ENCODE results near the gene SSH2.
"Not testable (repeated sequence)": the region's sequence is repeated elsewhere in the genome, so short reads cannot be mapped to it uniquely, and the experiment has no call there.

Gene SSH2

DNA sequence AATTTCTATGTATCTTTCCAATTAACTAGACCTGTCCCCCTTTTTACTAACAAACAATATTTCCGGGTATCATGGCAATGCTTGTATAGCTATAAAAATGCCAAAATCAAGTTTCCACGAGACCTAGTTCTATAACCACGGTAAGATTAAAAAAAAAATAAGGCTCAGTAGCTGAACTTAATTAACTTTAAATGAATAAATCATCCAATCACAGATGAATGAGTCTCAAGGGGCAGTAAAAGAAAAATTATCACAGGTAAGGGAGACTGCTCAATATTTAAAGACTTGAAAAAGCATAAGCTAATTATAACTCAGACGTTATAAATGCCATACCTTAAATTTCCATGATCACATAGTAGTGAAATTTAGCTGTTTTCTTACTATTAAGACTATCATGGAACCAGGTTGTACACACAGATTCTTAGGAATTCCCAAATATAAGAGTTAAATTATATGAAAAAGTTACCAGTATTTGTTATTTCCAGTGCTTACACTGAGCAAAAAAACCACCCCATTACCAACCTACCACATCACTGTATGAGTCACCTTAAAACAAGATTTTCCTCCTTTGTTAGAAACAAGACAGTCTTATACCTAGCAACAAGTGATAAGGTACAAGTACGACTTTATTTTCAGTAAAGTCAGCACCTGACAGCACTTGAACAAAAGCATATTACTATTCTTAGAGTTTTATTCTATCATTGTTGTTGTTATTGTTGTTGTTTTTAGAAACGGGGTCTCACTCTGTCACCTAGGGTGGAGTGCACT is 20.6 kb downstream of the SSH2 start:
- no peak overlapping the region for H3K4me3 Mint-ChIP-seq
- H3K9me3 Mint-ChIP-seq: peaks cover 10% of the 10 kb centered on the region
- peaks cover 36% of the 10 kb centered on the region for H3K4me1 Mint-ChIP-seq (ENCODE audit: low read depth)
- H3K27me3 Mint-ChIP-seq: no peaks in the 10 kb centered on the region
- no peak overlapping the region for H3K27ac Mint-ChIP-seq
- peaks cover 22% of the 10 kb centered on the region for H3K36me3 Mint-ChIP-seq (ENCODE audit: low read depth)

DNA sequence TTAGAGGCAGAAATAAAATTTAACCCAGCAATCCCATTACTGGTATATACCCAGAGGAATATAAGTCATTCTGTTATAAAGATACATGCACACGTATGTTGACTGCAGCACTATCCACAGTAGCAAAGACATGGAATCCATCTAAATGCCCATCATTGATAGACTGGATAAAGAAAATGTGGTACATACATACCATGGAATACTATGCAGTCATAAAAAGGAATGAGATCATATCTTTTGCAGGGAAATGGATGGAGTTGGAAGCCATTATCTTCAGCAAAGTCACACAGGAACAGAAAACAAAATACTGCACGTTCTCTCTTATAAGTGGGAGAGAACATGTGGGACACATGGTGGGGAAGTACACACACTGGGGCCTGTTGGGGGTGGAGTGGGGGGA is 23.1 kb downstream of the SSH2 start:
- H3K4me1 Mint-ChIP-seq (ENCODE audit: low read depth): peaks cover 52% of the 10 kb centered on the region
- no peak overlapping the region for H3K4me3 Mint-ChIP-seq
- H3K27ac Mint-ChIP-seq: no peak overlapping the region
- peaks cover 22% of the 10 kb centered on the region for H3K36me3 Mint-ChIP-seq (ENCODE audit: low read depth)
- H3K27me3 Mint-ChIP-seq: no peaks in the 10 kb centered on the region
- peaks cover 10% of the 10 kb centered on the region for H3K9me3 Mint-ChIP-seq

DNA sequence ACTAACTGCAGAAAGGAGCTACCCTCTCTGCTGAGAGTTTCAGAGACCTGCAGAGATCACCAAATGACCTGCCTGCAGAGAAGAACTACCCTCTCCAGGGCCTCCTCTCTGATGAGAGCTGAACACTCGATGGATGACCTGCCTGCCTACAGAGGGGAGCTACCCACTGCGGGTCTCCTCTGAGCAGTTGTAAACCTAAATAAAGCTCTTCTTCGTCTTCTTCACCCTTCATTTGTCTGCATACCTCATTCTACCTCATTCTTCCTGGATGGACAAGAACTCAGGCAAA is 24.2 kb downstream of the SSH2 start:
- H3K4me3 Mint-ChIP-seq: no peak overlapping the region
- H3K9me3 Mint-ChIP-seq: peaks cover 10% of the 10 kb centered on the region
- H3K4me1 Mint-ChIP-seq (ENCODE audit: low read depth): peaks cover 56% of the 10 kb centered on the region
- H3K27me3 Mint-ChIP-seq: no peaks in the 10 kb centered on the region
- H3K36me3 Mint-ChIP-seq (ENCODE audit: low read depth): peaks cover 16% of the 10 kb centered on the region
- no peak overlapping the region for H3K27ac Mint-ChIP-seq

DNA sequence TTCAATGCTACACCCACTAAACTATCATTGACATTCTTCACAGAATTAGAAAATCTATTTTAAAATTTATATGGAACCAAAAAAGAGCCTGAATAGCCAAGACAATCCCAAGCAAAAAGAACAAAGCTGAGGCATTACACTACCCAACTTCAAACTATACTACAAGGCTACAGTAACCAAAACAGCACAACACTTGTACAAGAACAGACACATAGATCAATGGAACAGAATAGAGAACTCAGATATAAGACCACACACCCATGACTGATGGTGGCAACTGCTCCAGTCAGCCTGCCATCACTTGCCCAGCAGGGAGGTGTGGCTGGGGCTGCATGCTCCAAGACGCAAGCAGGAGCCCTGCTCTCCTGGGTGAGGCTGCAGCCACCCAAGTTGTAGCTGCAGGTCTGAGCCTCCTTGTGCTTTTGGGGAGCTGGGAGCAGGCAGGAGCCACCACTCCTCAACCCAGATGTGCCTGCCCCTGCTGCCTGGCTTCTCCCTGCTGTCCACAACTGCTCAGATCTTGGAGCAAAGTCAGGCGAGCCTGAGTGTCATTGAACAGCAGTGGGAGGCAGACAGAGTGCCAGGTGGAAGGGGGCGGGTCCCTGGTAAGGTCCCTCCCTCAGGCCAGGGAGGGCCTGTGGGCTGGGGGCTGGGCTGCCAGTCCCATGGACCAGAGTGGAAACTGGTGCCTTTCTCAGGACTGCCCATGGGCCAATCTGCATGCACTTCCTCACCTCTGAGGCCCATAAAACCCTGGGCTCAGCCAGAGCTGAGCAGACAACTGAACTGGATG is 24.7 kb downstream of the SSH2 start:
- Mint-ChIP-seq H3K4me3 (no peak overlapping the region), H3K27me3 (no peaks in the 10 kb centered on the region), H3K27ac (no peak overlapping the region), H3K4me1 (ENCODE audit: low read depth) (peaks cover 55% of the 10 kb centered on the region), H3K36me3 (ENCODE audit: low read depth) (peaks cover 15% of the 10 kb centered on the region), H3K9me3 (peaks cover 10% of the 10 kb centered on the region)

DNA sequence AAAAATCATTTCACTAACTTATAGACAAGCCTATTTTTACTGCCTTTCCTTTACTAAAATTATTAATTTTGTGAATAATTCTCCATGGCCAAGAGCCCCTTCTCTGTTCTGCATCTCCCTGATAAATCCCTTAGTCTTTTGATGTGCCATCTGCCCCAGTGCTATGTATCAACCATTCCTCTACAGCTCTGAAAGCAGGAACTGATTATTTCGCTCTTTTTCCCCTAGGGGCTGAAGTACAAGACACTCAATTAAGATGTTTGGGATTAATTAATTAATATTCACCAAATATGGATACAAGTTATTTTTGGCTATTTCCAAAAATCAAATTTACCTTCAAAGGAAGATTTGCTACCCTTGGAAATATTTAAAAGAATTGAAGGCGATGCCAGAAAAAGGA is 26.6 kb downstream of the SSH2 start:
- peaks cover 10% of the 10 kb centered on the region for H3K9me3 Mint-ChIP-seq
- H3K4me3 Mint-ChIP-seq: no peak overlapping the region
- H3K27ac Mint-ChIP-seq: no peak overlapping the region
- H3K27me3 Mint-ChIP-seq: no peaks in the 10 kb centered on the region
- peaks cover 15% of the 10 kb centered on the region for H3K36me3 Mint-ChIP-seq (ENCODE audit: low read depth)
- H3K4me1 Mint-ChIP-seq (ENCODE audit: low read depth): peaks cover 43% of the 10 kb centered on the region

DNA sequence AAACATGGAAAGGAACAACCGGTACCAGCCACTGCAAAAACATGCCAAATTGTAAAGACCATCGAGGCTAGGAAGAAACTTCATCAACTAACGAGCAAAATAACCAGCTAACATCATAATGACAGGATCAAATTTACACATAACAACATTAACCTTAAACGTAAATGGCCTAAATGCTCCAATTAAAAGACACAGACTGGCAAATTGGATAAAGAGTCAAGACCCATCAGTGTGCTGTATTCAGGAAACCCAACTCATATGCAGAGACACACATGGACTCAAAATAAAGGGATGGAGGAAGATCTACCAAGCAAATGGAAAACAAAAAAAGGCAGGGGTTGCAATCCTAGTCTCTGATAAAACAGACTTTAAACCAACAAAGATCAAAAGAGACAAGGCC is 32.9 kb downstream of the SSH2 start:
- not testable (repeated sequence) for H3K36me3 Mint-ChIP-seq (ENCODE audit: low read depth); H3K27me3 Mint-ChIP-seq; H3K27ac Mint-ChIP-seq; H3K4me3 Mint-ChIP-seq
- H3K4me1 Mint-ChIP-seq (ENCODE audit: low read depth): peaks cover 15% of the 10 kb centered on the region
- peaks cover 11% of the 10 kb centered on the region for H3K9me3 Mint-ChIP-seq

DNA sequence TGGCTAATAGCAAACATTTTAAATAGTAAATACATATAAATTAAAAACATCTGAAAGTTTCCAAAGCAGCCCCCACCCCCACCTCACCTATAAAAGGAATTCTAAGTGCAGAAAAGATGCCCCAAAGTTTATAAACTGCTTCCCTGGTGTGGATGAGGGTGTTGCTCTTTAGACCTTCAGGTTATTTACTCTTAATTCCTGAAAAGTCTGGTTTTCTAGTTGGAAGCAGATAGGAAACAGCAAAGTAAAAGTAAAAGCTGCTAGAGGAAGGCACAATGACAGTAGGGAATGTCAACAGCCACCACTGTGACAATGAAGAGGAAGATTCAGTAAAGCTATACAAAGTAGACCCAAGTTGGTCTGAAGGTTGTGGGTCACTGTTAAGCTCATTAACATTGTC is 37.8 kb downstream of the SSH2 start:
- no peak overlapping the region for H3K4me3 Mint-ChIP-seq
- H3K4me1 Mint-ChIP-seq (ENCODE audit: low read depth): peaks cover 20% of the 10 kb centered on the region
- H3K9me3 Mint-ChIP-seq: peaks cover 11% of the 10 kb centered on the region
- no peak overlapping the region for H3K27ac Mint-ChIP-seq
- H3K36me3 Mint-ChIP-seq (ENCODE audit: low read depth): peaks cover 20% of the 10 kb centered on the region
- H3K27me3 Mint-ChIP-seq: no peaks in the 10 kb centered on the region

DNA sequence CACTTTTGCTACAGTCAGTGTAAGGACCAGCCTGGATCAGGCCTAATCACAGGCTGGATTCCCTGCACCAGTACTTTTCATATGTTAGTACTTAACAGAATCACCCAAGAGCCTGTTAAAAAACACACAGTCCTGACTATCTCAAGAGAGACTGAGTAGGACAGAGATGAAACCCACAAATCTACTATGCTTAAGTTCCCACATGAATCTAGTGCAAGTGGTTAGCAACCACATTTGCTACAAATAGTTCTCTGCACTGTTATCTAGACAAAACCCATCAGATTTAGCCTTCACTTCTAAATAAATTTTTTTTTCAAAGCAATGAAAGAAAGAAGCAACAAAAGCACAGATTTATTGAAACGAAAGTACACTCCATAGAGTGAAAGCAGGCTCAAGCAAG is 38.9 kb downstream of the SSH2 start:
- Mint-ChIP-seq H3K27ac (no peak overlapping the region), H3K4me1 (ENCODE audit: low read depth) (peaks cover 20% of the 10 kb centered on the region), H3K4me3 (no peak overlapping the region), H3K9me3 (peaks cover 11% of the 10 kb centered on the region), H3K27me3 (no peaks in the 10 kb centered on the region), H3K36me3 (ENCODE audit: low read depth) (peaks cover 21% of the 10 kb centered on the region)

DNA sequence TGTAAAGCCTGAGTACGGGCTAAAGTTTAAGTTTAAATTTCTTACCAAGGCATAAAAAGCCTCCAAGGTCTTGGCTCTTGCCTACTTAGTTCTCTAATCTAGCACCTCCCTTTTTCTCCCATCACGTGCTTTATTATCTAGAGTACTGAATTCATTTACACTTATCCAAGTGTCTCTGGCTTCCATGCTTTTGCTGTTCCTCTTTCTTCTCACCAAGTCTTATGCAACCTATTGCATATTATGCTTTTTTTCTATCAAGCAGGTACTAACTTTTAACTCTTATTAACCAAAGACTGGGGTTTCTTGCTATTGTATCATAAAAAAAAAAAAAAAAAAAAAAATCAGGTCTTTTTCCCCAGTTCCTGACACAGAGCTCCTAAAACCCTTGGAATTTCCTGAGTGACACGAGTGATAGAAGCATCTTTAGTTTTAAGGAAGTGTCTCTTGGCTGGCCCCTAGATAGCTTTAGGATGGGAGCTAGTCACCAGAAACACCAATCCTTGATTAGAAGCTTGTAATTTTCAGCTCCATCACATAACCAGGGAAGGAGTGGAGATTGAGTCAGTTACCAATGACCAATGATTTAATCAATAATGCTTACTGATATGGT is 44.9 kb downstream of the SSH2 start:
- H3K27me3 Mint-ChIP-seq: no peaks in the 10 kb centered on the region
- H3K4me3 Mint-ChIP-seq: no peak overlapping the region
- H3K4me1 Mint-ChIP-seq (ENCODE audit: low read depth): peaks cover 18% of the 10 kb centered on the region
- H3K36me3 Mint-ChIP-seq (ENCODE audit: low read depth): peaks cover 4% of the 10 kb centered on the region
- H3K27ac Mint-ChIP-seq: no peak overlapping the region
- no peaks in the 10 kb centered on the region for H3K9me3 Mint-ChIP-seq

DNA sequence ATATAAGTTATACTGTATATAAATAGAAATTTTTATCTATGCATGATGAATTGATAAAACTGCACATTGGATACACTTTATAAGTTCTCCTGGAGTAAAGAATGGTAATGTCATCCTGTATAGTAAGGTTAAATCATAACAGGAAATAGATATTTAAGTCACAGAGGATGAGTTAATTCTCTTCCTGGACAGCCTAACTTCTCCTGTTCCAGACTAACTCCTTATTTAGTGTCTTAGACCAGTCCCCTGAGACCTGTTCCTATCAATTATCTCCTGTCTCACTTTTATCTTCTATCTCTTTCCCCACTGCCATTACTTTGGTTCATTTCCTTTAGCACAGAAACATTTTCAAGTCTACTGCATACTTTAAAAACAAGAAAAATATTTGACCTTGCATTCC is 46.5 kb downstream of the SSH2 start:
- peaks cover 3% of the 10 kb centered on the region for H3K36me3 Mint-ChIP-seq (ENCODE audit: low read depth)
- H3K27ac Mint-ChIP-seq: no peak overlapping the region
- H3K27me3 Mint-ChIP-seq: no peaks in the 10 kb centered on the region
- no peaks in the 10 kb centered on the region for H3K9me3 Mint-ChIP-seq
- H3K4me1 Mint-ChIP-seq (ENCODE audit: low read depth): peaks cover 17% of the 10 kb centered on the region
- H3K4me3 Mint-ChIP-seq: no peak overlapping the region

DNA sequence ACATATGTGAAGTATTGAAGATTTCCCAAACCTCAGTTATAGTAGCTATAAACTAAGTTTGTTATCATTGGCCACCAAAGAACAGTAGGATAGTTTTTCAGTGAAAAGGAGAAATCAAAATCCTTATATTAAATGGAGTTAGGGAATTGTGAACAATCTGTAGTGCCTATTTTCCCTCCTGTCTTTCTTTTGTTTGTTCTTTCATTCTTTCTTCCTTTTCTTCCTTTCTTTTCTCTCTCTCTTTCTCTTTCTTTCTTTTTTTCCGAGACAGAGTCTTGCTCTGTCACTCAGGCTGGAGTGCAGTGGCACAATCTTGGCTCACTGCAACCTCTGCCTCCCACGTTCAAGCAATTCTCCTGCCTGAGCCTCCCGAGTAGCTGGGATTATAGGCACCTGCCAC is 48.8 kb downstream of the SSH2 start:
- Mint-ChIP-seq H3K4me1 (ENCODE audit: low read depth) (peaks cover 17% of the 10 kb centered on the region), H3K4me3 (no peak overlapping the region)

DNA sequence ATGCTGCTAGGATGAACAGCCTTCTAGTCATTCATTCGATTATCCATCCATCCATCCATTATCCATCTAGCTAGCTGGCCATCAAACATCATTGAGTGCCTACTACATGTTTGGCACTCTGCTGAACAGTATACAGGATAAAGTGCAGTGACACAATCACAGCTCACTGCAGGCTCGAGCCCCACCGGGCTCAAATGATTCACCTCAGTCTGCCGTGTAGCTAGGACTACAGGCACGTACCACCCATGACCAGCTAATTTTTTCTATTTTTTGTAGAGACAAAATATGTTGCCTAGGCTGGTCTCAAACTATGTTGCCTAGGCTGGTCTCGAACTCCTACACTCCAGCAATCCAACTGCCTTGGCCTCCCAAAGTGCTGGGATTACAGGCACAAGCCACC is 50.0 kb downstream of the SSH2 start:
- peaks cover 18% of the 10 kb centered on the region for H3K4me1 Mint-ChIP-seq (ENCODE audit: low read depth)
- H3K27ac Mint-ChIP-seq: no peak overlapping the region

More for the DNA sequence above, 48.8 kb downstream of the SSH2 start:
- Mint-ChIP-seq H3K27ac (no peak overlapping the region), H3K27me3 (no peaks in the 10 kb centered on the region), H3K36me3 (ENCODE audit: low read depth) (peaks cover 7% of the 10 kb centered on the region), H3K9me3 (peaks cover 3% of the 10 kb centered on the region)

DNA sequence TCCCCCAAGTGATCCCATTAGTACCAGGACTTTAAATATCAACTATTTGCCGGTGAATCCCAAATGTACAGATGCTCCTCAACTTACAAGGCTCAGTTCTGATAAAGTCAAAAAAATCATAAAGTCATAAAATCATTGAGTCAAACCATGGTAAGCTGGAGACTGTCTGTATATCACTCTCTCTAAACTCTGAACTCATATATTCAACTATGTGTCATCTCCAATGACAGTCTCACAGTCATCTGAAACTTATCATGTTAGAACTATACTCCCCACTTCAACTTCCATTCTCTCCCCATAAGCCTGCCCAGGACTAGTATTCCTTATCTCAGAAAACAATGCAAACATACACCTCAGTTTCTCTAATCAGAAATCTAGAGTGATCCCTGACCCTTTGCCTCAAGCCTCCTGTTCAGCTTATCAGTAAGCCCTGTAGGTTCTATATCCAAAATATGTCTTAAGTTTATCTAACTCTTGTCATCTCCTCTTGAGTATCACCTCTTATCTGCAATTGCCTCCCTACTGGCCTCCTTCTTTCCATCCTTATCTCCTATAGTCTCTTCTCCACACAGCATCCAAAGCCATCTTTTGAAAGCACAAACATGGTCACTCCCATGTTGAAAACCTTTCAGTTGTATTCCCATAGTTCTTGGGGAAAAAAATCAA is 55.0 kb downstream of the SSH2 start:
- H3K36me3 Mint-ChIP-seq (ENCODE audit: low read depth): peaks cover 4% of the 10 kb centered on the region
- H3K27me3 Mint-ChIP-seq: no peaks in the 10 kb centered on the region
- no peak overlapping the region for H3K4me3 Mint-ChIP-seq
- peaks cover 3% of the 10 kb centered on the region for H3K9me3 Mint-ChIP-seq
- peaks cover 13% of the 10 kb centered on the region for H3K4me1 Mint-ChIP-seq (ENCODE audit: low read depth)
- H3K27ac Mint-ChIP-seq: no peak overlapping the region

More for the DNA sequence above, 50.0 kb downstream of the SSH2 start:
- Mint-ChIP-seq H3K9me3 (peaks cover 3% of the 10 kb centered on the region), H3K4me3 (no peak overlapping the region), H3K36me3 (ENCODE audit: low read depth) (peaks cover 4% of the 10 kb centered on the region), H3K27me3 (no peaks in the 10 kb centered on the region)

DNA sequence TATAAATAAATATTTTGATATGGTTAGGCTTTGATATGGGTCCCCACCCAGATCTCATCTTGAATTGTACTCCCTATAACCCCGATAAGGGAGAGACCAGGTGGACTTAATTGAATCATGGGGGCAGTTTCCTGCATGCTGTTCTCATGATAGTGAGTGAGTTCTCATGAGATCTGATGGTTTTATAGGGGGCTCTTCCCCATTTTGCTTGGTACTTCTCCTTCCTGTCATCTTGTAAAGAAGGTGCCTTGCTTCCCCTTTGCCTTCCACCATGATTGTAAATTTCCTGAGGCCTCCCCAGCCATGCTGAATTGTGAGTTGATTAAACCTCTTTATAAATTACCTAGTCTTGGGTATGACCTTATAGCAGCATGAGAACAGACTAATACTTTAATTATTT is 55.7 kb downstream of the SSH2 start:
- H3K4me3 Mint-ChIP-seq; H3K36me3 Mint-ChIP-seq (ENCODE audit: low read depth); H3K27ac Mint-ChIP-seq; H3K9me3 Mint-ChIP-seq; H3K27me3 Mint-ChIP-seq: not testable (repeated sequence)
- peaks cover 13% of the 10 kb centered on the region for H3K4me1 Mint-ChIP-seq (ENCODE audit: low read depth)

DNA sequence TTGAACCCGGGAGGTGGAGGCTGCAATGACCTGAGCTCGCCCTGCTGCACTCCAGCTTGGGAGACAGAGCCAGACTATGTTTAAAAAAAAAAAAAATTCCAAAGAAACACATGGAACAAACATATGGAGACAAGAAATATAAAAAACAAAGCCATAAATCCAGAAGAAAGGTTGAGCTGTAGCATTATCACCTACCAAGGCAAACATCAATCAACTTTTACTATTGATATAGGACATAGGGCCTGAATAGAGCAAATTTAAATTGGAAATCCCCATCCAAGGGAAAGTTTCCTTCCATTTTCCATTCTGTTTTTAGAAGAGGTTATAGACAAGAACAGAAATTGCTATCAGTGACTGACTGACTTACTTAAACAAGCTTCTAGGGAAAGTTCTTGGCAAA is 56.6 kb downstream of the SSH2 start:
- H3K9me3 Mint-ChIP-seq: peaks cover 3% of the 10 kb centered on the region
- H3K27me3 Mint-ChIP-seq: no peaks in the 10 kb centered on the region
- no peak overlapping the region for H3K4me3 Mint-ChIP-seq

More for the DNA sequence above, 56.6 kb downstream of the SSH2 start:
- H3K36me3 Mint-ChIP-seq (ENCODE audit: low read depth): peaks cover 4% of the 10 kb centered on the region
- no peak overlapping the region for H3K27ac Mint-ChIP-seq
- peaks cover 13% of the 10 kb centered on the region for H3K4me1 Mint-ChIP-seq (ENCODE audit: low read depth)

Measured in stimulated activated naive CD8-positive, alpha-beta T cell treated with anti-CD3 and anti-CD28 coated beads, Interleukin-15, Interleukin-2, amounts not matched to agents 100 ng/mL and 50 ng/mL, for 24 hours (primary cell).